GM23338 (cell line): ENCODE measurements around the gene SEC24C. TPM values are rescaled to one million over a fixed set of nuclear protein-coding genes. Genes with fewer than 3 reads are reported as not detected.

Experiments
- ATAC-seq: fragments of 200-7000 bp; cut with Tn5 transposase; 3 replicates; pipeline ENCODE4 v1.9.1; 2020
- DNase-seq: peaks from one replicate; pipeline ENCODE4 v3.0.0-alpha.2; 2015; ENCODE audit warnings: low spot score
- H2AFZ ChIP-seq: fragments of 200-600 bp; sonication (generic); 2 replicates; pipeline ENCODE4 v1.8.0; 2016; ENCODE audit warnings: antibody characterized with exemption, mild to moderate bottlenecking, moderate library complexity
- H3F3A ChIP-seq: fragments of 200-600 bp; sonication (generic); replicated peaks from 2 replicates; pipeline ENCODE4 v1.8.0; 2017; ENCODE audit warnings: antibody characterized with exemption, mixed run types, low read depth
- H3K27ac ChIP-seq: fragments of 200-600 bp; sonication (generic); 2 replicates; pipeline ENCODE4 v1.6.1; 2016; ENCODE audit warnings: low read depth
- H3K27me3 ChIP-seq: fragments of 200-600 bp; sonication (generic); 2 replicates; pipeline ENCODE4 v1.8.0; 2016; ENCODE audit warnings: mild to moderate bottlenecking, mixed run types, moderate library complexity; ENCODE audit not compliant: insufficient read depth
- H3K36me3 ChIP-seq: fragments of 200-600 bp; sonication (generic); 2 replicates; pipeline ENCODE4 v1.8.0; 2016; ENCODE audit warnings: mild to moderate bottlenecking; ENCODE audit not compliant: insufficient read depth
- H3K4me1 ChIP-seq: fragments of 200-600 bp; sonication (generic); 2 replicates; pipeline ENCODE4 v1.8.0; 2016; ENCODE audit warnings: mild to moderate bottlenecking, moderate library complexity; ENCODE audit not compliant: insufficient read depth
- H3K4me2 ChIP-seq: fragments of 200-600 bp; sonication (generic); 2 replicates; pipeline ENCODE4 v1.7.1; 2017; ENCODE audit warnings: mixed run types
- H3K4me3 ChIP-seq: fragments of 200-600 bp; sonication (generic); 2 replicates; pipeline ENCODE4 v1.6.1; 2016; ENCODE audit warnings: mixed run types
- H3K79me2 ChIP-seq: fragments of 200-600 bp; sonication (generic); replicated peaks from 2 replicates; pipeline ENCODE4 v1.8.0; 2017; ENCODE audit warnings: mild to moderate bottlenecking; ENCODE audit not compliant: insufficient read depth
- H3K9me2 ChIP-seq: fragments of 200-600 bp; sonication (generic); 2 replicates; pipeline ENCODE4 v1.8.0; 2017; ENCODE audit not compliant: insufficient read depth
- H4K20me1 ChIP-seq: fragments of 200-600 bp; sonication (generic); replicated peaks from 2 replicates; pipeline ENCODE4 v1.8.0; 2017; ENCODE audit warnings: mild to moderate bottlenecking; ENCODE audit not compliant: insufficient read depth
- H3K27ac Mint-ChIP-seq: 2 replicates; pipeline ENCODE4 v1.8.0; 2020; ENCODE audit warnings: inconsistent platforms, mild to moderate bottlenecking, moderate library complexity, mixed read lengths
- H3K27me3 Mint-ChIP-seq: 3 replicates; pipeline ENCODE4 v1.8.0; 2022; ENCODE audit warnings: low read depth, mild to moderate bottlenecking, moderate library complexity, mixed read lengths, inconsistent platforms; ENCODE audit not compliant: insufficient read depth, poor library complexity
- H3K36me3 Mint-ChIP-seq: 3 replicates; pipeline ENCODE4 v1.8.0; 2021; ENCODE audit warnings: low read depth, mild to moderate bottlenecking, inconsistent platforms, moderate library complexity, mixed read lengths
- H3K4me1 Mint-ChIP-seq: 3 replicates; pipeline ENCODE4 v1.8.0; 2020; ENCODE audit warnings: mild to moderate bottlenecking, inconsistent platforms, mixed read lengths
- H3K4me3 Mint-ChIP-seq: 3 replicates; pipeline ENCODE4 v1.8.0; 2021; ENCODE audit warnings: moderate library complexity, mild to moderate bottlenecking, inconsistent platforms, mixed read lengths
- H3K9me3 Mint-ChIP-seq: 3 replicates; pipeline ENCODE4 v1.8.0; 2020; ENCODE audit warnings: moderate library complexity, mild to moderate bottlenecking, inconsistent platforms, mixed read lengths
- CREB1 ChIP-seq: fragments of 250-450 bp; sonication (Bioruptor Pico); IDR thresholded peaks from 2 replicates; pipeline ENCODE4 v1.5.0; 2020; ENCODE audit warnings: low read depth, mild to moderate bottlenecking, moderate library complexity
- CTCF ChIP-seq, 2 experiments: fragments of 200-600 bp in 1 of 2; sonication (generic) in 1 of 2; conservative IDR thresholded peaks; 2 replicates each; pipeline versions ENCODE4 v1.5.1 to v1.6.1; 2016 to 2017; ENCODE audit warnings: antibody characterized with exemption in 2 of 2, low read depth in 2 of 2, mild to moderate bottlenecking in 2 of 2, moderate library complexity in 1 of 2
- ETS1 ChIP-seq: IDR thresholded peaks from 2 replicates; pipeline ENCODE4 v1.6.1; 2016; ENCODE audit warnings: antibody characterized with exemption
- EZH2 ChIP-seq: fragments of 200-600 bp; sonication (generic); IDR thresholded peaks from one replicate; pipeline ENCODE4 v1.8.0; 2017; ENCODE audit warnings: antibody characterized with exemption, mild to moderate bottlenecking, low read depth; ENCODE audit not compliant: unreplicated experiment
- EZH2phosphoT487 ChIP-seq: fragments of 200-600 bp; sonication (generic); IDR thresholded peaks from one replicate; pipeline ENCODE4 v1.8.1; 2018; ENCODE audit warnings: antibody characterized with exemption; ENCODE audit not compliant: unreplicated experiment
- JUNB ChIP-seq: IDR thresholded peaks from one replicate; pipeline ENCODE4 v1.6.1; 2016; ENCODE audit warnings: antibody characterized with exemption; ENCODE audit not compliant: unreplicated experiment
- NANOG ChIP-seq: IDR thresholded peaks from 2 replicates; pipeline ENCODE4 v1.6.1; 2016; ENCODE audit warnings: antibody characterized with exemption, borderline replicate concordance
- POLR2AphosphoS5 ChIP-seq: IDR thresholded peaks from 2 replicates; pipeline ENCODE4 v1.6.1; 2016; ENCODE audit warnings: antibody characterized with exemption, low read depth
- REST ChIP-seq: IDR thresholded peaks from one replicate; pipeline ENCODE4 v1.6.1; 2018; ENCODE audit warnings: antibody characterized with exemption; ENCODE audit not compliant: unreplicated experiment
- STAT1 ChIP-seq: IDR thresholded peaks from one replicate; pipeline ENCODE4 v1.6.1; 2016; ENCODE audit warnings: antibody characterized with exemption; ENCODE audit not compliant: unreplicated experiment
- ZNF114 ChIP-seq: fragments of 250-450 bp; sonication (Bioruptor Pico); IDR thresholded peaks from 2 replicates; pipeline ENCODE4 v1.5.0; 2020; ENCODE audit warnings: mild to moderate bottlenecking, moderate library complexity
- ZNF331 ChIP-seq: fragments of 250-450 bp; sonication (Bioruptor Pico); IDR thresholded peaks from 2 replicates; pipeline ENCODE4 v1.5.0; 2020; ENCODE audit warnings: low read depth, mild to moderate bottlenecking, moderate library complexity
- ZNF462 ChIP-seq: fragments of 250-450 bp; sonication (Bioruptor Pico); IDR thresholded peaks from 2 replicates; pipeline ENCODE4 v1.5.0; 2020; ENCODE audit warnings: mild to moderate bottlenecking, moderate library complexity
- polyA plus RNA-seq: library from polyadenylated mRNA; unstranded; fragments of >200 nt; fragmentation: Nextera tagmentation; extraction: Ambion mirVana; gene quantifications from 2 replicates; pipeline ENCODE4 v1.2.1, GENCODE V29; 2016
- total RNA-seq: library from RNA; depleted of rRNA; stranded (reverse); fragments of >200 nt; shearing (Covaris generic); gene quantifications from 2 replicates; pipeline ENCODE4 v1.2.3, GENCODE V29; 2014

The SEC24C gene
- total and polyA plus RNA-seq, 2 experiments from 2014 or later, result 16.9 to 64.2 TPM

GRCh38 chr10:73810358-73810734 is 66.2 kb downstream of the SEC24C start:
- no peak overlapping the region for H3K27ac Mint-ChIP-seq
- Histone ChIP-seq H4K20me1 (peaks cover 9% of the 10 kb centered on the region), H3F3A (0 out of 2 replicates have a peak, but pooled peaks cover 13% of the 10 kb centered on the region), H3K27ac (no peak overlapping the region), H3K4me1 (peaks cover 7% of the 10 kb centered on the region), H2AFZ (peak overlapping the region; percentile 87; the same call in 1 of the 2 replicates), H3K9me2 (no peaks in the 10 kb centered on the region), H3K79me2 (no peaks in the 10 kb centered on the region), H3K4me2 (peak overlapping the region; percentile 84), H3K27me3 (no peaks in the 10 kb centered on the region), H3K36me3 (peaks cover 3% of the 10 kb centered on the region; the same call in 1 of the 2 replicates), H3K4me3 (peak overlapping the region; percentile 84)
- H3K4me3 Mint-ChIP-seq, result peak overlapping the region; percentile 79
- peaks cover 41% of the 10 kb centered on the region for H3K36me3 Mint-ChIP-seq
- peaks cover 18% of the 10 kb centered on the region for H3K27me3 Mint-ChIP-seq
- TF ChIP-seq STAT1 (no peak), CTCF (conservative IDR thresholded peaks at IDR 0.05; ENCODE audit: low read depth in 2 of 2) (no peak), ZNF114 (CRISPR knock-in tag) (no peak), ZNF331 (CRISPR knock-in tag) (no peak), JUNB (no peak), ZNF462 (CRISPR knock-in tag) (no peak), POLR2AphosphoS5 (no peak), CREB1 (CRISPR knock-in tag) (no peak), REST (no peak), EZH2phosphoT487 (no peak), NANOG (no peak), EZH2 (no peak), ETS1 (no peak)
- DNase-seq, result no peak
- H3K4me1 Mint-ChIP-seq, result peaks cover 13% of the 10 kb centered on the region
- ATAC-seq, result no peak
- no peaks in the 10 kb centered on the region for H3K9me3 Mint-ChIP-seq
